Medulla oblongata (tissue), 1 donor: ENCODE results near the gene PARD6B.
"Not testable (repeated sequence)": the region's sequence is repeated elsewhere in the genome, so short reads cannot be mapped to it uniquely, and the experiment has no call there.

ENCODE experiments used
- DNase-seq: peaks from one replicate; pipeline ENCODE4 v3.0.0-alpha.2; 2015; ENCODE audit errors: extremely low spot score

Gene PARD6B

GRCh38 chr20:50746138-50746940 is 15.0 kb downstream of the PARD6B start:
- peak; percentile 42 for DNase-seq

GRCh38 chr20:50747275-50747674 is 15.9 kb downstream of the PARD6B start:
- DNase-seq = no peak

- no peak for DNase-seq
Measured at GRCh38 chr20:50750145-50750671, 18.8 kb downstream of the PARD6B start.

DNA sequence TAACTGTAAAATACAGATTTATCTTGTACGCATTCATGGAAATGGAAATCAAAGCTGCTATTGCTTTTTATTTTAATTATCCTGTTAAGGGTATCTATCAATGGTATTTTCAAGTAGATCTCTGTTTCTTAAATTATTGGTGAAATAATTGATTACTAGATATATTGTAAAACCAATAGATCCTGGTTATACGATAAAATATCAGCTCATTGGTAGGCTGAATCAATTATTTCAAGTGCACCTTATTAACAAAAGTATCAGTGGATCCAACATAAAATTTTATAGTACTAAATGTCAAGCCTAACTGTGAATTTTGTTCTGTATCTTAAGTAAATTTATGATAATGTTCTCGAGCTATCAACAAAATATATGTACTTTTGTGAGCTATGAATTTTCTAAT is 21.8 kb downstream of the PARD6B start:
- no peak for DNase-seq

DNA sequence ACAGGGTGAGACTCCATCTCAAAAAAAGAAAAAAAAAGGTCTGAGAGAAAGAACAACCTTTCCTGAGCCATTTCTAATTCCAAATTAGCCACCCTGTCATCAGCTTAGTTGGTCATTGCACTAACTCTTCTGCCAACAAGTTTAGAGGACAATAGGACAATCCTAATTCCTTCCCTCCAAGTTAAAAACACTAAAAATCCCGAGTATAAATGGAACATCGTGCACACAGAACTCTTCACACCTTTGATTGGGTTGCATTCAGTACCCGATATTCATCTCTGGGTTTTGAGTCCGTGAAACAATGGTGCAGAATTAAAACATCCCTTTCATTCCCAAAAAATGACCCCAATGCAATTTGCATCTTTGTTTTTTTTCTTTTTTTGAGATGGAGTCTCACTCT is 23.0 kb downstream of the PARD6B start:
- DNase-seq = no peak

- no peak for DNase-seq
Measured at GRCh38 chr20:50756447-50756846, 25.1 kb downstream of the PARD6B start.

DNA sequence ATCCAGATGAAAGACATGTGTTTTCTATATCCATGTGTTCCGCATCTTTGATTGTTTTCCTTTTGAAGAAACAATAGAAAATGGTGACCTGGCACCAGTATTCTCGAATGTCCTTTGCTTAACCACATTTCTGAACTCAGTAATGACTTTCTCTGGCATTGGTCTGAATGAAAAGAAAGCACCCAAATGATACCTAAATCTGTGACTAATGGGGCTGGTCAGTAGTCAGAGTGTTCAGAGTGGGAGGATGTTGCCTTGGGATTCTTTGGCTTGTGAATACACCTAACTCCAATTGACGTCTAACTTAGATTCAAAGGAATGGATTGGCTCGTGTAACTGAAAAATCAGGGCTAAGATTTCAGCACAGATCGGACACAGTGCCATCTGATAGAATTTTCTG is 27.1 kb downstream of the PARD6B start:
- DNase-seq = no peak

- DNase-seq = no peak
Measured at GRCh38 chr20:50758992-50759391, 27.6 kb downstream of the PARD6B start.

DNA sequence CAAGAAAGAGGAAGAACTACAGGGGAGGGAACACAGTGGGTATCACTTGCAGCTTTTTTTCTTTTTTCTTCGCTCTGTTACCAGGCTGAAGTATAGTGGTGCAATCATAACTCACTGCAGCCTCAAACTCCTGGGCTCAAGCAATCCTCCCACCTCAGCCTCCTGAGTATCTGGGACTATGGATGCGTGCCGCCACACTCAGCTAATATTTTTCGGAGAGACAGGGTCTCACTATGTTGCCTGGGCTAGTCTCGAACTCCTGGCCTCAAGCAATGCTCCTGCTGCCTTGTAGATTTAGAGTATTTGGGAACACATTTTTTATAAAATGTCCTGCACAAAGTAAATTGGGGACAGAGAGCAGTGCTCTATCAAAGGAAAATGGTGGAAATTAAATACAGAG is 28.3 kb downstream of the PARD6B start:
- no peak for DNase-seq

- DNase-seq = no peak
Measured at GRCh38 chr20:50762045-50762422, 30.7 kb downstream of the PARD6B start.

- DNase-seq = peak; percentile 94
Measured at GRCh38 chr20:50762435-50763220, 31.2 kb downstream of the PARD6B start.

DNA sequence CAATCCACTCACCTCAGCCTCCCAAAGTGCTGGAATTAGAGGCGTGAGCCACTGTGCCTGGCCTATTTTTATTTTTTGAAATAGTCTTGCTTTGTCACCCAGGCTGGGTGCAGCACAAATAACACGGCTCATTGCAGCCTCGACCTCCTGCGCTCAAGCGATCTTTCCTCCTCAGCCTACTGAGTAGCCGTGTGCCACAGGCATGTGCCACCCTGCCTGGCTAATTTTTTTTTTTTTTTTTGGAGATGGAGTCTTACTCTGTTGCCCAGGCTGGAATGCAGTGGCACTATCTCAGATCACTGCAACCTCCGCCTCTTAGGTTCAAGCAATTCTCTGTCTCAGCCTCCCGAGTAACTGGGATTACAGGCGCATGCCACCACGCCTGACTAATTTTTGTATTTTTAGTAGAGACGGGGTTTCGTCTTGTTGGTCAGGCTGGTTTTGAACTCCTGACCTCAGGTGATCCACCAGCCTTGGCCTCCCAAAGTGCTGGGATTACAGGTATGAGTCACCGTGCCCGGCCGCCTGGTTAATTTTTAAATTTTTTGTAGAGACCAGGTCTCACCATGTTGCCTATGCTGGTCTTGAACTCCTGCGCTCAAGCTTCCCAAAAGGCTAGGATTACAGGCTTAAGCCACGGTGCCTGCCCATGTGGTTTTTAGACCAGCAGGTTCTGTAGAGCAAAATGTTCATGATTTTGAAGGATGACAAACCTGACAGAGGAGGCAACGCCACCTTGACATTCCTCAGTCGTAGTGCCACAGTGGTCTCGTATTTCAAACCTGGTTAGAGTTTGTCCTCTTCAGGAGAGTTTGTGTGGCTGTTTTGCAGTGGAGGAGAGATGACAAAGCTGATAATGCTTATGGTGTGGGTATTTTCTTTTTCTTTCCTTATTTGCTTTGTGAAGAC is 32.4 kb downstream of the PARD6B start:
- not testable (repeated sequence) for DNase-seq

DNA sequence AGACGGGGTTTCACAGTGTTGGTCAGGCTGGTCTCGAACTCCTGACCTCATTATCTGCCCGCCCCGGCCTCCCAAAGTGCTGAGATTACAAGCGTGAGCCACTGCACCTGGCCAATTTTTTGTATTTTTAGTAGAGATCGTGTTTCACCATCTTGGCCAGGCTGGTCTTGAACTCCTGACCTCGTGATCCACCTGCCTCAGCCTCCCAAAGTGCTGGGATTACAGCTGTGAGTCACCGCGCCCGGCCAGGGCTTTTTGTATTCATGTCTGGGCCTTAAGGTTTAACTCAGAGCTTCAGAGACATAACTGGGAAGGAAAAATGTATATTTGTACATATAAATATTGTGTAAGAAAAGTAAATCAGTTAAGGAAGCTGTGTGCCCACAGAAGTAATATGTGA is 33.9 kb downstream of the PARD6B start:
- not testable (repeated sequence) for DNase-seq

GRCh38 chr20:50765674-50766073 is 34.3 kb downstream of the PARD6B start:
- DNase-seq = no peak

GRCh38 chr20:50766955-50767809 is 35.8 kb downstream of the PARD6B start:
- not testable (repeated sequence) for DNase-seq

DNA sequence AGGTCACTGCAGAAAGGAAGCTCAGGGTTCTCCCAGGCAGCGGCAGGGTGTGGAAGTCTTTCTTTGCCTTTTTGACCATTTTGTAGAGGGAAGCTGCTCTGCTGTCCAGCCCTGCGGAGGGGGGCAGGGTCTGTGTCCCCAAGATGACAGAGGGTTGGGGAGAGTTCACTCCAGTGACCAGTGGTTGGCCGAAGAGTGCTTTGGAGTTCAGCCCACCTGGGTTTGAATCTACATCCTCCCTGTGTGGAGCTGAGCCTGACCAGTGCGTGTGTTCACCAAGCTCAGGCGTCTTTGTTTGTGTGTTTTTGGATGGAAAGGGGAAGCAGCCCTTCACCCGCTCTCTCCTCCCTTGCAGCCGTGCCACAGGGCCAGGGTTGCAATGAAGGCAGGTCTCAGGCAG is 37.6 kb downstream of the PARD6B start:
- not testable (repeated sequence) for DNase-seq

- not testable (repeated sequence) for DNase-seq
Measured at GRCh38 chr20:50769551-50770085, 38.2 kb downstream of the PARD6B start.

- not testable (repeated sequence) for DNase-seq
Measured at GRCh38 chr20:50771419-50772080, 40.2 kb downstream of the PARD6B start.

DNA sequence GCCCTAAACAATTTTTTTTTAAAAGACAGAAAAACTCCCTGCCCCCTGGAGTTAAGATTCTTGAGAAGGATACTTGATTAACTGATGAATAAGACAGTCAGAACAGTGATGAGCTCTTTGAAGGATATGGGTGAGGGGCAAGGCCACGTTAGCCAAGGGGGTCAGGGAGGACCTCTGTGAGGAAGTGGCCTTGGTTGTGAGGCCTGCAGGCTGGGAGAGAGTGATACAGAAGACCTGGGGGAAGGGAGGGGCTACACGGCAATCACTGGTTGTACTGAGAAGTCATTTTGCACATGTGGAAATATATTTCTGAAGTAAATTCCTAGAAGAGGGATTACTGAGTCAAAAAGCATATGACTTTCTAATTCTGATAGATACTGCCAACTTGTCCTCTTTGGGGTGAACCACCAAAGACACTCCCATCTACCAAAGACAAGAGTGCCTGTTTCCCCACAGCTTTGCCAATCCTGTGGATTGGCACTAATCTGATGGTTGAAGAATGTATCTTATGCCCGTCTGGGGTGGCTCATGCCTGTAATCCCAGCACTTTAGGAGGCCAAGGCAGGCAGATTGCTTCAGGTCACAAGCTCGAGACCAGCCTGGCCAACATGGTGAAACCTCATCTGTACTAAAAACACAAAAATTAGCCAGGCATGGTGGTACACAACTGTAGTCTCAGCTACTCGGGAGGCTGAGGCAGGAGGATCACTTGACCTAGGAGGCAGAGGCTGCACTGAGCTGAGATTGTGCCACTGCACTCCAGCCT is 41.2 kb downstream of the PARD6B start:
- DNase-seq = no peak
